Heart right ventricle (tissue), 16 donors: Measurements from ENCODE around the gene SCML2. TPM values are rescaled to one million over a fixed set of nuclear protein-coding genes. Genes with fewer than 3 reads are reported as not detected.
"Not testable (repeated sequence)": the region's sequence is repeated elsewhere in the genome, so short reads cannot be mapped to it uniquely, and the experiment has no call there.

Experiments used
- ATAC-seq, 8 donors: fragments of 200-7000 bp; cut with Tn5 transposase; one replicate each; pipeline ENCODE4 v1.9.1; 2020; ENCODE audit warnings: mild to moderate bottlenecking in 8 of 8, moderate library complexity in 8 of 8, moderate number of reproducible peaks in 1 of 8
- DNase-seq, 2 donors: peaks; one replicate each; pipeline ENCODE4 v3.0.0-alpha.2; 2020
- H3K27ac ChIP-seq, 10 donors: fragments of 200-600 bp; sonication (generic) in 2 of 10; one replicate each; pipeline versions ENCODE4 v1.5.0 to v1.8.0; 2020 to 2022; ENCODE audit warnings: mild to moderate bottlenecking in 3 of 10
- H3K27me3 ChIP-seq, 7 donors: fragments of 200-600 bp; one replicate each; pipeline ENCODE4 v1.8.0; 2021 to 2022; ENCODE audit warnings: mild to moderate bottlenecking in 2 of 7
- H3K36me3 ChIP-seq, 9 donors: fragments of 200-600 bp; sonication (generic) in 1 of 9; one replicate each; pipeline versions ENCODE4 v1.5.0 to v1.8.0; 2020 to 2022; ENCODE audit warnings: mild to moderate bottlenecking in 2 of 9
- H3K4me1 ChIP-seq, 9 donors: fragments of 200-600 bp; sonication (generic) in 1 of 9; one replicate each; pipeline versions ENCODE4 v1.5.0 to v1.8.0; 2020 to 2022; ENCODE audit warnings: mild to moderate bottlenecking in 4 of 9
- H3K4me3 ChIP-seq, 10 donors: fragments of 200-600 bp; sonication (generic) in 2 of 10; one replicate each; pipeline versions ENCODE4 v1.5.0 to v1.8.0; 2020 to 2022; ENCODE audit warnings: mild to moderate bottlenecking in 7 of 10, moderate library complexity in 2 of 10
- H3K9me3 ChIP-seq, 11 donors: fragments of 200-600 bp in 10 of 11; sonication (generic) in 2 of 11; one replicate each; pipeline versions ENCODE4 v1.5.0 to v1.8.0; 2013 to 2022; ENCODE audit warnings: mild to moderate bottlenecking in 2 of 11, control low read depth in 1 of 11, moderate library complexity in 1 of 11
- WGBS, 2 donors: extraction: QIAGEN DNeasy Blood & Tissue Kit; methylation state at CpG; one replicate each; pipeline ENCODE4 v1.1.7; 2013; ENCODE audit warnings: inconsistent platforms in 1 of 2; 5-methylcytosine and 5-hydroxymethylcytosine counted together
- intact Hi-C, 10 donors: fragments of 100-400 bp; cut with DNase I; formaldehyde crosslinking; loops; one replicate each; pipeline versions ENCODE4 v1.11.1 to v1.14.2; 2022
- polyA plus RNA-seq, 2 donors: library from polyadenylated mRNA; stranded (reverse); fragments of 200-250 nt; gene quantifications; one replicate each; pipeline ENCODE4 v1.2.3, GENCODE V29; 2013
- total RNA-seq, 10 donors: library from RNA; stranded (reverse); fragmentation: NEBNext Ultra II Directional in 3 of 10; extraction: Animal tissue kit (Norgen Biotek cat#: 25700) in 3 of 10; gene quantifications; one replicate each; pipeline versions ENCODE4 v1.2.1 to v1.2.4, GENCODE V29; 2021 to 2023
- TF ChIP-seq, protein P1 (sequence below), 9 donors: fragments of 200-600 bp; sonication (generic) in 2 of 9; IDR thresholded peaks; one replicate each; pipeline versions ENCODE4 v1.5.0 to v1.8.0; 2021 to 2022; ENCODE audit warnings: antibody characterized with exemption in 9 of 9, mild to moderate bottlenecking in 5 of 9, moderate library complexity in 1 of 9
- donor health status: Arrhythmogenic right ventricular cardiomyopathy.
- donor health status: ischemic (EF 13 %, LVEDD 7.1; RV severe dilation, severe dysfunction).
- donor health status: healthy with polysubstance abuse.
- donor health status: DM: no; HTN: yes; CAD: no.
- donor health status: DM: no; HTN: no; CAD: no.
- donor health status: ischemic (EF 25% LVEDD 6.9; RV normal size, moderate dysfunction).
- donor health status: ischemic (EF 25% LVEDD 5.7; RV mildly dilated, moderate dysfunction).
- donor health status: healthy.
- donor health status: DM: yes; HTN: yes; CAD: no.
- donor health status: Ischemic cardiomyopathy.
- donor health status: ischemic (EF 35%, LVEDD 5.7; RV mildly dilated, moderate dysfunction).
- donor health status: nonischemic (EF 11% LVEDD 7.7; RV severe dilation, severe dysfunction).
- donor health status: DM: yes; HTN: yes; CAD: no.
- donor health status: PGD.
- donor health status: ischemic (EF 29% LVEDD 5.4; RV normal size, mild dysfunction).
- donor health status: nonischemic (EF 23%, LVEDD 6.1; RV moderate dilation, normal function).

The SCML2 gene
- total and polyA plus RNA-seq, 12 donors: 0.62 to 1.6 (median 0.91) TPM

DNA sequence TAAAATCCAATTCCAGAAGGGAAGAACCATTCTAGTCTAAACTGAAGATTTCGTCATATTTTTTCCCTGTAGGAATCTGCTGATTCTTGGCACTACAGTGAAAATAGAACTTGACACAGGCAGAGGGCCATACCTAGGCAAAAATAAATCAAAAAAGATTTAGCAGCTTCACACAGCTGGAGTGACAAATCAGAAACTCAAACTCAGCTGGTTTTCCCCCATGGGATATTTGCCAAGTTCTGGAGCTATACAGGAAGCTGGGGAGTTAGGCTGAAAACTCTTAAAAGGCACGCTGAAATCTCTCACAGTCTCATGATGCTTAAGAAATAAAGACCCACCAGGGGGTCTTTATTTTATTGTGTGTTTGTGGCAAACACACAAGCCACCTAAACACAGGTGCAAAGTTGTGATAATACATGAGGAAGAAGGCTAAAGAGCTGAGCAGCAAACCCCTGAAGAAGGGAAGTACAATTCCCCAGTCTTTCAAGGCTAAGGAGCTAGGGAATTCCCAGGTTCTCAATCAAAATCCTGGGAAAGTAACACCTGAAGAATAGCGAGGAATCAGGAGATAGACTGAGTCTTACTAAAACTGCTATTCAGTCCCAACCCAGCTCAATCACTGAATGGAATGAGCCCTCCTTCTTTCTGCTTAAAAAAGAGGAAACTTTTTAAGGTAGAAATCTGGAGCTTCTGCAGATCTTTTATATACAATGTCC, 101.7 kb downstream of the SCML2 start:
- Histone ChIP-seq H3K27ac (no peak overlapping the region), H3K9me3 (no peaks in the 10 kb centered on the region), H3K4me1 (no peaks in the 10 kb centered on the region), H3K4me3 (no peak overlapping the region), H3K36me3 (no peaks in the 10 kb centered on the region), H3K27me3 (peaks cover 0 to 8% (median 0%) of the 10 kb centered on the region in 7 donors)
- no peak for DNase-seq
- no peak for ATAC-seq
- 48% methylated on average over 3 of the region's 3 CpGs for WGBS, 2 donors
- TF ChIP-seq, protein P1, sequence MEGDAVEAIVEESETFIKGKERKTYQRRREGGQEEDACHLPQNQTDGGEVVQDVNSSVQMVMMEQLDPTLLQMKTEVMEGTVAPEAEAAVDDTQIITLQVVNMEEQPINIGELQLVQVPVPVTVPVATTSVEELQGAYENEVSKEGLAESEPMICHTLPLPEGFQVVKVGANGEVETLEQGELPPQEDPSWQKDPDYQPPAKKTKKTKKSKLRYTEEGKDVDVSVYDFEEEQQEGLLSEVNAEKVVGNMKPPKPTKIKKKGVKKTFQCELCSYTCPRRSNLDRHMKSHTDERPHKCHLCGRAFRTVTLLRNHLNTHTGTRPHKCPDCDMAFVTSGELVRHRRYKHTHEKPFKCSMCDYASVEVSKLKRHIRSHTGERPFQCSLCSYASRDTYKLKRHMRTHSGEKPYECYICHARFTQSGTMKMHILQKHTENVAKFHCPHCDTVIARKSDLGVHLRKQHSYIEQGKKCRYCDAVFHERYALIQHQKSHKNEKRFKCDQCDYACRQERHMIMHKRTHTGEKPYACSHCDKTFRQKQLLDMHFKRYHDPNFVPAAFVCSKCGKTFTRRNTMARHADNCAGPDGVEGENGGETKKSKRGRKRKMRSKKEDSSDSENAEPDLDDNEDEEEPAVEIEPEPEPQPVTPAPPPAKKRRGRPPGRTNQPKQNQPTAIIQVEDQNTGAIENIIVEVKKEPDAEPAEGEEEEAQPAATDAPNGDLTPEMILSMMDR (IDR thresholded peaks at IDR 0.05): no peak
- intact Hi-C loops: no loop called here

DNA sequence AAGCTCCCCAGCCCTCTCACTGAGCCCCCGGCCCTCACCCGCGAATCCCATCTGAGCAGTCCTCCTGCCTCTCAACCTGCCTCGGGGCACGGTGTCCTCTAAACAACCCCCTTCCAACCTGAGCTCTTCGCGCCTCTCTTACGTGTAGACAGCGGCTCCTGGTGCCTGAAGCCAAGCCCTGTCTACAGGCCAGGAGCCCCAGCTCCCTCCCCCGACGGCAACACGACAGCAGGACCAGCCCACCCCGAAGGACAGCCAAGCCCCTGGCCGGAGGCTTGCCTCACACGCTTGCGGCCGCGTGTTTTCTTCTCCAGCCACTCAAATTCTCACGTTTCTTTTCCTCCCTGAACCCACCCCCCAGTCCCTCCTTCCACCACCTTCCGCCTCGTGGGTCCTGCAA, 124.8 kb downstream of the SCML2 start:
- H3K36me3 ChIP-seq, H3K27ac ChIP-seq, H3K27me3 ChIP-seq, DNase-seq, H3K9me3 ChIP-seq, H3K4me3 ChIP-seq, H3K4me1 ChIP-seq, intact Hi-C loops, ATAC-seq: not testable (repeated sequence)
- 62 to 87% methylated on average over 10 to 18 of the region's 21 CpGs for WGBS, 2 donors

DNA sequence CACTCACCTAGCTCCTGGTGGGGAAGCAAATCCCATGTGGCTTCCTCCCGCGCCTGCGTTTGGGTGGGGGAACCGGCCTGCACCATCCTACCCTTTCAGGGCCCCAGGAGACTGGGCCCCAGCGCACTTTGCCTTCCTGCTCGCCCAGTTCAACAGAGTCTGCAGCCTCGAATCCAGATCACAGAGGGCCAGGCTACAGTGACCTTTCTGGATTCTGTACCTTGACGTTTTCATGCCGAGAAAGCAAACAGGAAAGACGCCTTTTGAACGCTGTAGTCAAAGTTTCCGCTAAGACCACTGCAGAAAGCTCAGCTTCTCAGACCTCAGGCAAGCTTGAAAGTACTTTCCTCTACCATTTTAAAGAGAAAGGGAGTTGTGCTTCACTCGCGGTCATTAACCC, 126.4 kb downstream of the SCML2 start:
- intact Hi-C loops: no loop called here
- Histone ChIP-seq H3K4me1 (no peaks in the 10 kb centered on the region), H3K4me3 (no peak overlapping the region), H3K9me3 (no peaks in the 10 kb centered on the region), H3K36me3 (no peaks in the 10 kb centered on the region), H3K27ac (no peak overlapping the region), H3K27me3 (no peaks in the 10 kb centered on the region)
- 73 to 85% methylated on average over 13 to 14 of the region's 14 CpGs for WGBS, 2 donors
- TF ChIP-seq, protein P1 (IDR thresholded peaks at IDR 0.05): no peak
- DNase-seq (no peak), ATAC-seq (no peak)

DNA sequence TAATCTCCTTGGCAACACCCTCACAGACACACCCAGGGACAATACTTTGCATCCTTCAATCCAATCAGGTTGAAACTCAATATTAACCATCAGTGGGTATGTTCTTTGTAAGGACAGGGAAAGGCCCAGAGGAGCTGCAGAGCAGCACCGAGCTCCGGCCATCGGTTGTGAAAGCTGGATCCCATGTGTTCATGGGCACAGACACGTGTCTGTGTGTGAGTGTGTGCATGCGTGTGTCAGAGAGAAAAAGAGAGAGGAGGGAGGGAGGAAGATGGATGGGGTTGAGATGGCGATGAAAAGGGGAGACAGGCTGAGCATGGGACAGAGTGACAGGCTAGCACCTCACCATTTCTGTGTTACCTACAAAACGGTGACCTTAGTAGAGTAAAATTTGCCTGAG, 127.0 kb downstream of the SCML2 start:
- Histone ChIP-seq H3K9me3 (no peaks in the 10 kb centered on the region), H3K4me3 (no peak overlapping the region), H3K27ac (no peak overlapping the region), H3K36me3 (no peaks in the 10 kb centered on the region), H3K4me1 (no peaks in the 10 kb centered on the region), H3K27me3 (no peaks in the 10 kb centered on the region)
- no peak for DNase-seq
- TF ChIP-seq, protein P1 (IDR thresholded peaks at IDR 0.05): no peak
- WGBS, 2 donors: 74 to 87% methylated on average over 7 of the region's 7 CpGs
- no peak for ATAC-seq
- intact Hi-C loops: no loop called here

DNA sequence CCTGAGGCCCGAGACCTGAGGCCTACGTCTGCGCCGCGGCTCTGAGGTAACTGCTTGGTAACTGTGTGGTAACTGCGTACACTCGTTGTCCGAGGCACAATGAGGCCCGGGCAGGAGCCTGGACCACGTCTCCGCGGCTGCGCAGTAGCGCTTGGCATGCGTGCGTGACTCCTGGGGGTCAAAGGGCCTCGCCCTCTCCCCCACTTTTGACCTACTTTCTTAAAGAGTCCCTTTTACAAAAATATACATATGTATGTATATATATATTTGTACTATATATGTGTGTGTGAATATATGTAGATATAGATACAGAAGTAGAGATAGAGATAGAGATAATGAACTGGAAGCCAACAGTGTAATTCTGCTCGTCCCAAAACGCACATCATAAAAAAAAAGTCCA, 133.7 kb downstream of the SCML2 start, which contains the start of gene BEND2:
Gene BEND2 (minus strand): TSS at position 101 of the 400 bp plus-strand sequence. CDS start 136 bp downstream, outside the sequence.
- intact Hi-C loops: no loop called here
- ATAC-seq (no peak), DNase-seq (no peak)
- H3K27me3 ChIP-seq: no peaks in the 10 kb centered on the region
- no peaks in the 10 kb centered on the region for H3K4me1 ChIP-seq
- H3K9me3 ChIP-seq: peaks cover 0 to 37% (median 0%) of the 10 kb centered on the region in 11 donors
- TF ChIP-seq, protein P1 (IDR thresholded peaks at IDR 0.05): no peak
- no peak within 1 kb of the TSS for H3K27ac ChIP-seq
- 95% methylated on average over 19 of the region's 19 CpGs for WGBS, 2 donors
- no peak within 1 kb of the TSS for H3K4me3 ChIP-seq
- H3K36me3 ChIP-seq: no peaks in the 10 kb centered on the region
